Activated gamma-delta T cell treated with anti-CD3 and anti-CD28 coated beads, Interleukin-2, amount 50 U/mL, for 16 hours (primary cell): Measurements from ENCODE around the gene OR6A2.
"Not testable (repeated sequence)": the region's sequence is repeated elsewhere in the genome, so short reads cannot be mapped to it uniquely, and the experiment has no call there.

Experiments
- DNase-seq: peaks from one replicate; pipeline ENCODE4 v3.0.0-alpha.2; 2020; ENCODE audit warnings: low read depth

OR6A2 gene

DNA sequence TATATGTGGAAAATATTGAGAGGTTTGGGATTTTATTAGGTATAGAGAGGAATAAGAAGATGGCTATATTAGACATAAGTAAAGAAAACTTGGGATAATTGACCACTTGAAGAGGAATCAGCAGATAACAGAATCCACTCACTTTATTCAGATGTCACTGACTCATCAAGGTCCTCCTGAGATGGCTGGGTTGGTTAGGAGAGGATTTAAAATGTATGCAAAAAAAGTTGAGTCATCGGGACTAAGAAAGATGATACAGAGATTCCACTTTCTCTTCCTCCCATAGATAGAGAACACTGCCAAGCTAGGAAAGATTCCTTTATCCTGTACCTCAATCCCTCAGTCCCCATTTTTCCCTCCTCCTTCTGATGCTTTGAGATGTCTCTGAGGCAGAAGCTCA lies at the start of gene OR6A2:
Gene OR6A2 (minus strand): TSS at position 288 of the 400 bp plus-strand sequence. CDS start 3,981 bp downstream, outside the sequence.
- no peak for DNase-seq

DNA sequence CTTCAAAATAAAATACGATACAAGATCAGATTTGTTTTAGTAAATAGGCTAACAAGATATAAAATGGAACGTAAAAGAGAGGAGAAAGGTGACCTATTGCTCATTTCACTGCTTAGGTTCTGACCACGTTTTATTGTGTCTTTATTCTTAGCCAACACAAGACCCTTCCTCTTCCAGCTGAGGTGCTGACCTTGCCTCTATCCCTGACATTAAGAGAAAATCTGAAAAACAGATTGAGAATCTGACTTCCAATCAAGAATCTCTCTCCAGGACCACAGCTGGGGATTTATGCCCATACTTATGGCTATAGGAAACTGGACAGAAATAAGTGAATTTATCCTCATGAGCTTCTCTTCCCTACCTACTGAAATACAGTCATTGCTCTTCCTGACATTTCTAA lies 45.9 kb upstream of the OR6A2 start, which contains the start of gene OR10A5:
Gene OR10A5 (plus strand): TSS at position 301 of the 400 bp plus-strand sequence. CDS start 0 bp downstream, at position 301.
- no peak for DNase-seq

DNA sequence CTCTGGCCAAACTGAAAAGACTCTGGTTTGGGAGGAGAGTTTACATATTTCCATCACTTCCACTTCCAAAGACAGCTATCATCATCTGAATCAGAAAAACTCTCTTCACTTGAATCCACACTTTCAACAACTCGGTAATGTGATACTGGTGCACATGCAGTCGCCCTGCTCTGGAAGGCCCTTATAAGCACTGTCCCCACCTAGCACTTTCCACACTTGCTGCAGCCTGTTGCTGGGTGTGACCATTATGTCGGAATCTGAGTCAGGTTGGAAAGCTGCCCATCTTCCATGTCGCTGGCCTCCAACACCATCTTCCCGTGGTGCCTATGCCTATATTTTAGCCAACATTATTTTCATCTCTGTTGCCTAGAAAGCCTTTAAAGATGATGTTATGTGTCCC lies 44.9 kb upstream of the OR6A2 start:
- no peak for DNase-seq

GRCh38 chr11:6843670-6844069 lies 44.2 kb upstream of the OR6A2 start:
- DNase-seq, result no peak

GRCh38 chr11:6841694-6842093 lies 42.2 kb upstream of the OR6A2 start:
- DNase-seq, result no peak

GRCh38 chr11:6834021-6834420 lies 34.5 kb upstream of the OR6A2 start:
- DNase-seq, result no peak

- no peak for DNase-seq
Observed at GRCh38 chr11:6833356-6833755, 33.9 kb upstream of the OR6A2 start.

DNA sequence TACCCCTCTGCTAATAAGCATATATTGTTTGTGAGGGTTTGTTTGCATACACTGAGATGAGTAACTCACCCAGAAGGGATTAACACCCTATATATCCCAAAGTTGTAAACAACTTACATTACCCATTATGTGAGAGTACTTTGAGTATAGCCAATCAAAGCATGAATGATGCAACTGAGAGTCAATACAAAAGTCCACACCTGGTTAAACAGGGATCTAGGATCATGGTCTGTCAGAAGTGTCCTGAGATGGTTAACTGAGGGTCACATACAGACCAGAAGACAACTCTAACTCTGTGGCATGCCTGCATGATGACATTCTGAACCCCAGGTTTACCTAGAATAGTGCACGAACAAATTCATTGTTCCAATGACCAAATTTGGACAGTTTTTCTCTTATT lies 28.6 kb upstream of the OR6A2 start:
- DNase-seq, result no peak

DNA sequence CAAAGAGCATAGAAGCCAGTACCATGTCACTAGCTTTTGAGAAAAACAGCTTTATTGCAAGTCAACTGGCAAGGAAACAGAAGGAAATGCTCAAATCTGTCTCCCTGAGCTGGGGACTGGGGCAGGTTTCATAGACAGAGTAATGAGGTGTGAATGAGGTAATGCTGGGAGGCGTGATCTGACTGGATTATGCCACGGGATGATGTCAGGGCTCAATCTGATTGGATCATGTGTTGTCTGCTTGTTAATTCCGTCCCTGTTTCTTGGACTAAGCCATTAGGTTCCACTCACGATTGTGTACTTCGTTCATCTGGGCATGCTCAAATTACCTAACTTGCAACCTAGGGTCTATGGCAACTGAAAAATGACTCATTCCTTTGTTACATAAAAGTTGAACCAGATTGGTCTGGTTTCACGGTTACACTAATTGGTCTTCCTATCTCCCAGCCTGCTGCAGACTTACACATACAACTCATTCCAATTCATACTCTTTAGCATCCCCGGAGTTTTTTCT lies 25.8 kb upstream of the OR6A2 start:
- DNase-seq, result no peak

DNA sequence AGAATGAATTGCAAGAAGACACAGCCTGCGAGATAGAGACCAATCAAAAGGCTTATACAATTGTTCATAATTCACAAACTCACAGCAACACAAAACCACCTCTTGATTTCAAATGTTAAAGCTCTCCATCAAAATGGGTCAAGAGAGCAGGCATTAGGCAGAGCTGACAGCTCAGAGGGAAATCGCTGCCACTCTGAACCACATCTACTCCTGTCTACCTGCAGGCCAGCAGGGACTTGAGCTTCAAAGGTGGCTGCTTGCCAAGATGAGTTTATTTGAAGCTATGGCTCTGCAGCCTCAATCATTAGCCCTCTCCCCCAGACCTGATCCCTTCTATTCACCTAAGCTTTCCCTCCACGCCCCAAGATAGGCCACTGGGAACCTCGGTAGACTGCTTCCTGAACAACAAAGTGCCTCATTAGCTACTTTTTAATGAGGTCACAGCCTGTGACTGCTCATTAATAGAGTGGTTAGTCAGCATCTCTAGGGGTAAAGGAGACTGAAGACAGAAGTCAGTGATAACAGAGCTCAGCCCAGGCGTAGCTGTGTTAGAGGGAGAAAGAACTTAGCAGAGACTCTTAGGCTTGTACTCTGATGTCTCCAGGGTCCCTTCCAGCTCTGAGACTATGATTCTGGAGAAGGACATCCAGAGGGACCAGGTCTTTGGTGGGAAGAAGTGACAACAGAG lies 24.8 kb upstream of the OR6A2 start:
- no peak for DNase-seq

GRCh38 chr11:6818967-6819366 lies 19.5 kb upstream of the OR6A2 start:
- no peak for DNase-seq

DNA sequence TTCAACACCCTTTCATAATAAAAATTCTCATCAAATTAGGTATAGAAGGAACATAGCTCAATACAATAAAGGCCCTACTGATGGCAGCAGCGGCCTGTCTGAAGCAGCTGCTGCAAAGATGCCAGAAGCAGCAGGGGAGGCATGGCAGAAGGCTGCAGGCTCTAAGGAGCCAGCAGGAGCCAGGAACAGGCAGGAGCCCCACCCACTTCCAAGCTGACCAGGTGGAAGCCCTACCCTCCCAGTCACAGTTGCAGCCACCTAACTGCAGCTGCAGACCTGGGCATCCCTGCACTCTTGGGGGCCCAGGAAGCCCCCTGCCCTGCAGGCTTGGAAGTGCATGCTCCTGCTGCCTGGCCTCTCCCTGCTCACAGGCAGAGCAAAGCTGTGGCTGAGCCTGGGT lies 18.2 kb upstream of the OR6A2 start:
- DNase-seq, result no peak

DNA sequence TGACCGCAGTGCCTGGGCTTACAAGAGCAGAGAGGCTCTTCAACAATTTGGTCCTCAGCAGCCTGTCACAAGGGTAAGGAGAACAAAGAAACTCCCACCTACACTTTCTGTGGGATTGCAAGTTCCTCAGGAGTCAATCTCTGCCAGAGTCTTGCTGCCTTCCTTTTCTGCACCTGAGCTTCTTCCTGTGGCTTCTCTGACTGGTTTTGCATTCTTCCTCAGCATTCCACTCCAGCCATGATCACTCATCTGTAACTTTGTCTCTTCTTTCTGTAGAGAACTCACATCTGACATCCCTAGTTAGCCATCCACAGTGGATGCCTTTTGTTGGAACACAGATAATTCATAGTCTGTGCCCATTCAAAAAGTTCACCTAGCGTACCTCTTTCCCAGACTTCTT lies 14.2 kb upstream of the OR6A2 start:
- no peak for DNase-seq

- DNase-seq, result no peak
Observed at GRCh38 chr11:6812390-6813005, 13.0 kb upstream of the OR6A2 start.

- DNase-seq, result not testable (repeated sequence)
Observed at GRCh38 chr11:6801075-6801474, 1.6 kb upstream of the OR6A2 start.

- no peak for DNase-seq
Observed at GRCh38 chr11:6794639-6795038, 4.8 kb downstream of the OR6A2 start.

- no peak for DNase-seq
Observed at GRCh38 chr11:6790546-6790945, 8.9 kb downstream of the OR6A2 start.

- DNase-seq, result no peak
Observed at GRCh38 chr11:6782720-6783119, 16.8 kb downstream of the OR6A2 start, which contains the start of gene OR2AG1. TSS of gene OR2AG1 (plus strand) at chr11:6783020. CDS start at chr11:6785038, 2,018 bp downstream.

GRCh38 chr11:6780829-6781228 lies 18.7 kb downstream of the OR6A2 start:
- DNase-seq, result no peak

GRCh38 chr11:6778518-6778917 lies 21.0 kb downstream of the OR6A2 start:
- no peak for DNase-seq

GRCh38 chr11:6771926-6772893 lies 27.3 kb downstream of the OR6A2 start, which contains the start of gene OR2AG2:
TSS of gene OR2AG2 (minus strand) at chr11:6771976. CDS start at chr11:6768957, 3,019 bp downstream.
- no peak for DNase-seq

- peak; percentile 38 for DNase-seq
Observed at GRCh38 chr11:6757373-6757967, 42.0 kb downstream of the OR6A2 start.
